Fibroblast of lung (primary cell): ENCODE data around the gene CMTM3.

Source experiments
- EZH2 ChIP-seq: IDR thresholded peaks from 2 replicates; pipeline ENCODE4 v1.5.1; 2012; ENCODE audit warnings: low read length, control low read depth, mild to moderate bottlenecking; ENCODE audit errors: missing control alignments
- TF ChIP-seq, protein P1 (sequence below), 2 donors: IDR thresholded peaks in 1 of 2; conservative IDR thresholded peaks in 1 of 2; 1 replicate in 1 of 2; 2 replicates in 1 of 2; pipeline ENCODE4 v1.5.1; 2011 to 2012; ENCODE audit warnings: low read length in 2 of 2, control low read depth in 1 of 2, inconsistent platforms in 1 of 2, low read depth in 1 of 2, mild to moderate bottlenecking in 1 of 2

DNA sequence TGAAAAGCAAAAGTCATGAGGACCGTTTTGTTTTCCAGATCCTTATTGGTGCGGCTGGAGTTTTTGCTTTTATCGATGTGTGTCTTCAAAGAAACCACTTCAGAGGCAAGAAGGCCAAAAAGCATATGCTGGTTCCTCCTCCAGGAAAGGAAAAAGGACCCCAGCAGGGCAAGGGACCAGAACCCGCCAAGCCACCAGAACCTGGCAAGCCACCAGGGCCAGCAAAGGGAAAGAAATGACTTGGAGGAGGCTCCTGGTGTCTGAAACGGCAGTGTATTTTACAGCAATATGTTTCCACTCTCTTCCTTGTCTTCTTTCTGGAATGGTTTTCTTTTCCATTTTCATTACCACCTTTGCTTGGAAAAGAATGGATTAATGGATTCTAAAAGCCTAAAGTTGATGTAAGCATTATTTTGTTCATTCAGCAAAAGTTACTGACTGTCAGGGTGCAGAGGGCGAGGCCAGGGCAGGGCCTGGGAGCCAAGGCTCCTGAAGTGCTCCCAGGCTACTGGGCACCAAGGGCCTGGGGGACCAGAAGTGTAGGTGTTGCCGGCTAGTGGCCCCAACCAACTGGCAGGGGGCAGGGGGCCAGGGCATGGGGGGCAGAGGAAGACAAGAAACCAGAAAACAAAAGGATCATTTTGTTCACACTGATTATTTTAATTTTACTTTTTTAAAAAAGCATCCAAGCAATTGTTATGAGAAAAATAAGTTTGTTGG lies 16.5 kb upstream of the CMTM3 start:
- TF ChIP-seq EZH2 = no peak
- TF ChIP-seq, protein P1, sequence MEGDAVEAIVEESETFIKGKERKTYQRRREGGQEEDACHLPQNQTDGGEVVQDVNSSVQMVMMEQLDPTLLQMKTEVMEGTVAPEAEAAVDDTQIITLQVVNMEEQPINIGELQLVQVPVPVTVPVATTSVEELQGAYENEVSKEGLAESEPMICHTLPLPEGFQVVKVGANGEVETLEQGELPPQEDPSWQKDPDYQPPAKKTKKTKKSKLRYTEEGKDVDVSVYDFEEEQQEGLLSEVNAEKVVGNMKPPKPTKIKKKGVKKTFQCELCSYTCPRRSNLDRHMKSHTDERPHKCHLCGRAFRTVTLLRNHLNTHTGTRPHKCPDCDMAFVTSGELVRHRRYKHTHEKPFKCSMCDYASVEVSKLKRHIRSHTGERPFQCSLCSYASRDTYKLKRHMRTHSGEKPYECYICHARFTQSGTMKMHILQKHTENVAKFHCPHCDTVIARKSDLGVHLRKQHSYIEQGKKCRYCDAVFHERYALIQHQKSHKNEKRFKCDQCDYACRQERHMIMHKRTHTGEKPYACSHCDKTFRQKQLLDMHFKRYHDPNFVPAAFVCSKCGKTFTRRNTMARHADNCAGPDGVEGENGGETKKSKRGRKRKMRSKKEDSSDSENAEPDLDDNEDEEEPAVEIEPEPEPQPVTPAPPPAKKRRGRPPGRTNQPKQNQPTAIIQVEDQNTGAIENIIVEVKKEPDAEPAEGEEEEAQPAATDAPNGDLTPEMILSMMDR (conservative IDR thresholded peaks at IDR 0.05 in 1 of 2, IDR thresholded peaks at IDR 0.05 in 1 of 2; ENCODE audit: low read depth in 1 of 2, low read length in 2 of 2) = no peak
